T-cell (primary cell): ENCODE data around the gene ILF2. TPM values are rescaled to one million over a fixed set of nuclear protein-coding genes. Genes with fewer than 3 reads are reported as not detected.

Experiments used
- total RNA-seq, 35 experiments: library from RNA in 6 of 35; stranded (reverse) in 6 of 35; fragments of 120-200 nt in 1 of 35; gene quantifications; one replicate each; pipeline versions ENCODE4 v1.2.1 to v1.2.4 and lab custom pipeline; 2013 to 2026

ILF2 gene
- total RNA-seq, 5 donors from 2014 or later (not counting 1 experiment from before 2014, with no cell fraction given): 86.6 to 137 (median 90.0) TPM

Other genes with a start within 250 kb of the ILF2 start
- not detected for gene S100A7, start 210.3 kb downstream of the ILF2 start, total RNA-seq
- 100 to 1,000 TPM; 200 to 467 (median 400) TPM for gene S100A6, start 135.0 kb downstream of the ILF2 start, total RNA-seq
- 1 to 10 TPM in 3 of 5 donors, under 1 TPM in 1, not detected in 1; 0.36 to 1.6 (median 1.2) TPM for gene S100A5, start 130.1 kb downstream of the ILF2 start, total RNA-seq
- gene S100A4, start 125.2 kb downstream of the ILF2 start, total RNA-seq: 100 to 1,000 TPM; 297 to 698 (median 384) TPM
- not detected for gene S100A3, start 121.7 kb downstream of the ILF2 start, total RNA-seq
- under 1 TPM in 1 of 5 donors, not detected in 4; 0.66 TPM for gene S100A2, start 105.1 kb downstream of the ILF2 start, total RNA-seq
- gene S100A16, start 57.9 kb downstream of the ILF2 start, total RNA-seq: 1 to 10 TPM in 1 of 5 donors, under 1 TPM in 2, not detected in 2; 0.53 to 1.0 (median 0.82) TPM
- gene S100A14, start 54.7 kb downstream of the ILF2 start, total RNA-seq: under 1 TPM in 3 of 5 donors, not detected in 2; 0.35 to 0.70 (median 0.43) TPM
- gene S100A13, start 43.5 kb downstream of the ILF2 start, total RNA-seq: 1 to 10 TPM; 4.0 to 5.3 (median 4.2) TPM
- not detected for gene S100A1, start 42.6 kb downstream of the ILF2 start, total RNA-seq
- gene CHTOP, start 36.9 kb downstream of the ILF2 start, total RNA-seq: 100 to 1,000 TPM in 3 of 5 donors, 10 to 100 TPM in 2; 76.7 to 131 (median 130) TPM
- gene SNAPIN, start 12.3 kb downstream of the ILF2 start, total RNA-seq: 10 to 100 TPM; 16.1 to 29.8 (median 26.6) TPM
- under 1 TPM in 3 of 5 donors, not detected in 2; 0.23 to 0.44 (median 0.35) TPM for gene NPR1, start 7.7 kb upstream of the ILF2 start, total RNA-seq
- gene INTS3, start 57.1 kb upstream of the ILF2 start, total RNA-seq: 10 to 100 TPM; 45.9 to 57.7 (median 48.5) TPM
- 10 to 100 TPM; 11.0 to 24.5 (median 18.9) TPM for gene SLC27A3, start 104.4 kb upstream of the ILF2 start, total RNA-seq